Measurements from ENCODE around the gene MREG. TPM values are rescaled to one million over a fixed set of nuclear protein-coding genes. Genes with fewer than 3 reads are reported as not detected.
A peak's percentile ranks its signal among the peaks of the same experiment; 100 is the strongest.

The MREG gene
- polyA plus RNA-seq, 2 of the 4 experiments (the other 2 are of a cell fraction) = 6.4 to 8.0 TPM

GRCh38 chr2:215983581-215984351 lies 29.6 kb downstream of the MREG start:
- Histone ChIP-seq H3K4me1 (peaks cover 40% of the 10 kb centered on the region), H3K27ac (peak overlapping the region; percentile 60; a peak in 4 of 6 replicates), H3K4me2 (peak overlapping the region; percentile 71; the same call in 1 of the 3 replicates), H3K4me3 (no peak overlapping the region), H3K9me3 (no peaks in the 10 kb centered on the region)
- CTCF ChIA-PET = no interaction called here
- ATAC-seq (no peak), FAIRE-seq (no peak), DNase-seq (ENCODE audit: low read depth in 1 of 2, low spot score in 1 of 2) (no peak)
- WGBS (ENCODE audit: missing lambda C conversion rate) = 75% methylated on average over 2 of the region's 2 CpGs
- TF ChIP-seq KDM5A (IDR thresholded peaks at IDR 0.05) = no peak
- no peak for TF ChIP-seq MAFK (IDR thresholded peaks at IDR 0.05; ENCODE audit: partially characterized antibody)
- TF ChIP-seq, protein P1, sequence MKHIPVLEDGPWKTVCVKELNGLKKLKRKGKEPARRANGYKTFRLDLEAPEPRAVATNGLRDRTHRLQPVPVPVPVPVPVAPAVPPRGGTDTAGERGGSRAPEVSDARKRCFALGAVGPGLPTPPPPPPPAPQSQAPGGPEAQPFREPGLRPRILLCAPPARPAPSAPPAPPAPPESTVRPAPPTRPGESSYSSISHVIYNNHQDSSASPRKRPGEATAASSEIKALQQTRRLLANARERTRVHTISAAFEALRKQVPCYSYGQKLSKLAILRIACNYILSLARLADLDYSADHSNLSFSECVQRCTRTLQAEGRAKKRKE (CRISPR knock-in tag; IDR thresholded peaks at IDR 0.05; ENCODE audit: low read depth) = no peak
- no peak for TF ChIP-seq BCL3 (IDR thresholded peaks at IDR 0.05)
- no peak for TF ChIP-seq CHD4 (IDR thresholded peaks at IDR 0.05; ENCODE audit: borderline replicate concordance)
- no peak for TF ChIP-seq FOSL2 (IDR thresholded peaks at IDR 0.05)
- no peak for TF ChIP-seq FOSL2 (CRISPR knock-in tag; IDR thresholded peaks at IDR 0.05)
- TF ChIP-seq PHF8 (IDR thresholded peaks at IDR 0.05; ENCODE audit: borderline replicate concordance, low read depth) = no peak
- TF ChIP-seq REST (IDR thresholded peaks at IDR 0.05) = no peak
- no peak for TF ChIP-seq RCOR1 (IDR thresholded peaks at IDR 0.05; ENCODE audit: low read depth, low read length)
- no peak for TF ChIP-seq TP53 (CRISPR knock-in tag; IDR thresholded peaks at IDR 0.05)
- TF ChIP-seq HOXA7 (CRISPR knock-in tag; IDR thresholded peaks at IDR 0.05) = no peak
- no peak for TF ChIP-seq PBX3 (IDR thresholded peaks at IDR 0.05)
- TF ChIP-seq RARB (CRISPR knock-in tag; IDR thresholded peaks at IDR 0.05) = no peak
- no peak for TF ChIP-seq MYC (IDR thresholded peaks at IDR 0.05; ENCODE audit: borderline replicate concordance, low read length)
- POLR2A ChIA-PET = no interaction called here

- Histone ChIP-seq H3K4me3 (no peak overlapping the region), H3K4me2 (peak overlapping the region; percentile 71), H3K27ac (peak overlapping the region; percentile 60), H3K4me1 (peaks cover 40% of the 10 kb centered on the region), H3K9me3 (no peaks in the 10 kb centered on the region)
- ATAC-seq (peak; percentile 98 to 99), DNase-seq (ENCODE audit: low read depth in 1 of 2, low spot score in 1 of 2) (peak; percentile 84 to 90), FAIRE-seq (no peak)
- POLR2A ChIA-PET = no interaction called here
- 2% methylated on average over 6 of the region's 6 CpGs for WGBS (ENCODE audit: missing lambda C conversion rate)
- CTCF ChIA-PET = interaction anchor here (1.6 kb wide), 1 partner anchor 40 kb away, joined by 6 read pairs; no protein-coding TSS in a partner anchor
- TF ChIP-seq, protein P2, sequence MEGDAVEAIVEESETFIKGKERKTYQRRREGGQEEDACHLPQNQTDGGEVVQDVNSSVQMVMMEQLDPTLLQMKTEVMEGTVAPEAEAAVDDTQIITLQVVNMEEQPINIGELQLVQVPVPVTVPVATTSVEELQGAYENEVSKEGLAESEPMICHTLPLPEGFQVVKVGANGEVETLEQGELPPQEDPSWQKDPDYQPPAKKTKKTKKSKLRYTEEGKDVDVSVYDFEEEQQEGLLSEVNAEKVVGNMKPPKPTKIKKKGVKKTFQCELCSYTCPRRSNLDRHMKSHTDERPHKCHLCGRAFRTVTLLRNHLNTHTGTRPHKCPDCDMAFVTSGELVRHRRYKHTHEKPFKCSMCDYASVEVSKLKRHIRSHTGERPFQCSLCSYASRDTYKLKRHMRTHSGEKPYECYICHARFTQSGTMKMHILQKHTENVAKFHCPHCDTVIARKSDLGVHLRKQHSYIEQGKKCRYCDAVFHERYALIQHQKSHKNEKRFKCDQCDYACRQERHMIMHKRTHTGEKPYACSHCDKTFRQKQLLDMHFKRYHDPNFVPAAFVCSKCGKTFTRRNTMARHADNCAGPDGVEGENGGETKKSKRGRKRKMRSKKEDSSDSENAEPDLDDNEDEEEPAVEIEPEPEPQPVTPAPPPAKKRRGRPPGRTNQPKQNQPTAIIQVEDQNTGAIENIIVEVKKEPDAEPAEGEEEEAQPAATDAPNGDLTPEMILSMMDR (IDR thresholded peaks at IDR 0.05) = no peak
- TF ChIP-seq, protein P1 (CRISPR knock-in tag; IDR thresholded peaks at IDR 0.05; ENCODE audit: low read depth) = no peak
- no peak for TF ChIP-seq ZSCAN20 (CRISPR knock-in tag; IDR thresholded peaks at IDR 0.05)
- TF ChIP-seq NPAS2 (CRISPR knock-in tag; IDR thresholded peaks at IDR 0.05; ENCODE audit: borderline replicate concordance) = no peak
- peak in 1 of 2 experiments; percentile 43; a peak in 1 of 5 replicates for TF ChIP-seq EP300 (IDR thresholded peaks at IDR 0.05)
- TF ChIP-seq, protein P3, sequence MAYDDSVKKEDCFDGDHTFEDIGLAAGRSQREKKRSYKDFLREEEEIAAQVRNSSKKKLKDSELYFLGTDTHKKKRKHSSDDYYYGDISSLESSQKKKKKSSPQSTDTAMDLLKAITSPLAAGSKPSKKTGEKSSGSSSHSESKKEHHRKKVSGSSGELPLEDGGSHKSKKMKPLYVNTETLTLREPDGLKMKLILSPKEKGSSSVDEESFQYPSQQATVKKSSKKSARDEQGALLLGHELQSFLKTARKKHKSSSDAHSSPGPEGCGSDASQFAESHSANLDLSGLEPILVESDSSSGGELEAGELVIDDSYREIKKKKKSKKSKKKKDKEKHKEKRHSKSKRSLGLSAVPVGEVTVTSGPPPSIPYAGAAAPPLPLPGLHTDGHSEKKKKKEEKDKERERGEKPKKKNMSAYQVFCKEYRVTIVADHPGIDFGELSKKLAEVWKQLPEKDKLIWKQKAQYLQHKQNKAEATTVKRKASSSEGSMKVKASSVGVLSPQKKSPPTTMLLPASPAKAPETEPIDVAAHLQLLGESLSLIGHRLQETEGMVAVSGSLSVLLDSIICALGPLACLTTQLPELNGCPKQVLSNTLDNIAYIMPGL (CRISPR knock-in tag; IDR thresholded peaks at IDR 0.05; ENCODE audit: borderline replicate concordance) = no peak
- no peak for TF ChIP-seq TFCP2L1 (CRISPR knock-in tag; IDR thresholded peaks at IDR 0.05)
- TF ChIP-seq FOSB (CRISPR knock-in tag; IDR thresholded peaks at IDR 0.05) = no peak
- no peak for TF ChIP-seq MYC (IDR thresholded peaks at IDR 0.05; ENCODE audit: borderline replicate concordance, low read length)
- TF ChIP-seq EHMT2 (IDR thresholded peaks at IDR 0.05; ENCODE audit: low read depth) = no peak
- no peak for TF ChIP-seq ZC3H11A (IDR thresholded peaks at IDR 0.05)
Measured at GRCh38 chr2:215982465-215982875, 30.9 kb downstream of the MREG start.

Data from A549 (cell line).